Dermis microvascular lymphatic vessel endothelial cell (primary cell): Measurements from ENCODE around the gene CGNL1. TPM values are rescaled to one million over a fixed set of nuclear protein-coding genes. Genes with fewer than 3 reads are reported as not detected.
A peak's percentile ranks its signal among the peaks of the same experiment; 100 is the strongest.

Experiments
- DNase-seq, 2 donors: peaks; one replicate each; pipeline versions ENCODE4 v3.0.0 to v3.0.0-alpha.2; 2010; ENCODE audit warnings: low read depth in 2 of 2
- total RNA-seq: library from RNA; depleted of rRNA; stranded (reverse); fragments of >200 nt; gene quantifications from 2 replicates; pipeline ENCODE4 v1.2.1, GENCODE V29; 2014

CGNL1 gene
- total RNA-seq, 1 donor from 2014 or later: 25.7 TPM

GRCh38 chr15:57565311-57565710 lies 189.0 kb downstream of the CGNL1 start:
- peak; percentile 84 to 89 for DNase-seq

- DNase-seq: peak; percentile 96 to 98
These were observed 190.5 kb downstream of the CGNL1 start for GRCh38 chr15:57566834-57567233.

GRCh38 chr15:57567891-57568290 lies 191.6 kb downstream of the CGNL1 start:
- no peak for DNase-seq

DNA sequence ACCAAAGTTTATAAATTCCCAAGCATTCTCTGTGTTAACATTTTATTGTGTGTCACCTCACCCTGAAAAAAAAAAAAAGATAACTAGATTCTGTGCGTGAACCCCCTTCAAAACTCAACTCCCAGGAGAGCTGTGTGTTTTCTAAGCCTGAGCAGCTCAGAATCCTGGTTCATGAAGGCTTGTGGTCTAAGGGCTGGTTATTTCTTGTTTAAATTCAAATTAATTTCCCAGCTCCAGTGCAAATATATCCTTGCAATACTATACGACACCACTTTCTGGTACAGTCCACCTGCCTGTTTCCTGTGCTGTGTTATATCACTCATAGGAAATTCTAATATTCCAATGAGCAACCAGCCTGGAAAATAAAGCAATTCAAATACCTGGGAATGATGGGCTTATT lies 192.0 kb downstream of the CGNL1 start:
- DNase-seq: no peak

DNA sequence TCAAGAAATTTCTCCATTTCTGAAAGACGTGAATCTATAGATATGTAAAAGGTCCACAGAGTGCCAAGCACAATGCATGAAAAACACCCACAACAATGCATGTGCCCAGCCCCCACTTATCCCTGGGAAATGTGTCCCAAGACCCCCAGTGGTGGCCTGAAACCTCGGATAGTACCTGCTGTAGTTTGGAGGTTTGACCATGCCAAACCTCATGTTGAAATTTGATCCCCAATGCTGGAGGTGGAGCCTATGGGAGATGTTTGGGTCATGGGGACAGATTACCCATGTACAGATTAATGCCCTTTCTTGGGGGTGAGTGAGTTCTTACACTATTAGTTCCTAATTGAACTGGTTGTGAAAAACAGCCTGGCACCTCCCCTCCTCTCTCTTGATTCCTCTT lies 194.0 kb downstream of the CGNL1 start:
- DNase-seq: no peak

DNA sequence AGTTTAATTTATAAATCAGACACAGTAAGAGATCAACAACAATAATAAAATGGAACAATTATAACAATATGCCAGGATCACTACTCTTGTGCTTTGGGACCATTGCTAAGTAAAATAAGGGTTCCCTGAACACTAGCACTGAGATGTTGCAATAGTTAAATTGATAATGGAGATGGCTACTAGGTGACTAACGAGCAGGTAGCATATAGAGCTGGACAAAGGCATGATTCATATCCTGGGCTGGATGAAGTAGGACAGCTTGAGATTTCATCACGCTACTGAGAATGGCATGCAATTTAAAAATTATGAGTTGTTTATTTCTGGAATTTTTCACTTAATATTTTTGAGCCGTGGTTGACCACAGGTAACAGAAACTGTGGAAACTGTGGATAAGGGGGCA lies 194.7 kb downstream of the CGNL1 start:
- peak in 1 of 2 donors; percentile 75 for DNase-seq

DNA sequence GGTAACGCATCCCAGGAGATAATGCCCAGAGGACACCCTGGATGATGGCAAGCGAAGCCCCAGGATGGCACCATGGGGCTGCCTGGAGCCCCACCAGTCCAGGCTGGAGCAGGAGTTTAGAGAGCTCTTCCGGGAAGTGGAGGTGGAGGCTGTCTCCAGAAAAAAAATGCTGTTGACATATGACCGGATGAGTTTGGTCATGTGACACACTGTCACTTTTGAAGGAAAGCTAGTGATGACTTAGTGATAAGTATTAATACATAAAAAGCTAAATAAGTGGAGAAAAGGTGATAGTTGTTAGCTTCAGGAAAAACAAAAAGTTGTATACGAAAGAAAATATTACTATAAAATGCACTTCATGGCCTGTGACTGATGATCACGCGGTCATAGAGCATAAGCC lies 195.4 kb downstream of the CGNL1 start:
- DNase-seq: no peak

- DNase-seq: no peak
These were observed 196.2 kb downstream of the CGNL1 start for GRCh38 chr15:57572468-57572867.

DNA sequence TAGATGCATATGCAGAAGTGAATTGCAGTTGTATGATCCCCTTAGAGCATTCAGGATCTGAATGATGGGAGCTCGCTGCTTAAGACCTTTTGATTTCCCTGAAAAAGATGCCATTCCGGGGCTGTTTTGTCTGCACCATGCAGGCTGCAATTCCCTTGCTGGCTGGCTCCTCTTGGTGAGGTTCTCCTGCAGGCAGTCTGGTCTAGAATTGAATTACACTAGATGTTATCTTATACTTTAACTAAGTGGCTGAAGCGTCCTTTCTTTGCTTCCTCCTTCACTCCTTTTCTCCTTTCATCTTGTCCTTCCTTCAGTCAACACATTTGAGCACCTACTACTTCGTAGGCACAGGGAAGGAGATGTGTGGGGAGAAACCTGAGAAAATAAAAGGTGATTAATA lies 196.8 kb downstream of the CGNL1 start:
- no peak for DNase-seq

GRCh38 chr15:57575363-57575762 lies 199.1 kb downstream of the CGNL1 start:
- no peak for DNase-seq

- peak; percentile 60 to 94 for DNase-seq
These were observed 202.1 kb downstream of the CGNL1 start for GRCh38 chr15:57578288-57578900.

DNA sequence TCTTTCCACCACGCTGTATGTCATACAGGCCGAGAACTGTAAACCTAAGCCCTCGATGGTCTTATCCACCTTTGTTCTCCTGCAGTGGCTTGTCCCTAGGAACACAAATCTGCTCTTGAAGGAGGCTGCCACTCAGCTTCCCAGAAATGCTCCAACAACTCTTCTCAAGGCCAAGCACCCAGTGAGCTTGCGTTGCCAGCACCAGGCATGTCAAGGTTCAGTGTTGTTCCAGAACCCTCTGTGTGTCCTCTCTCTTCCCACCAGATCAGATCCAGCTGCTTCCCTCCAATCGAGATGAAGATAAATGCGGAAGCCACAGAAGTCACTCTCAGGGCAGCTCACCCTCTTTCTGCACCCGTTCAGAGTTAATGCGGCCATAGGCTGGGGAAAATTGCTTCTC lies 204.1 kb downstream of the CGNL1 start:
- DNase-seq: no peak

DNA sequence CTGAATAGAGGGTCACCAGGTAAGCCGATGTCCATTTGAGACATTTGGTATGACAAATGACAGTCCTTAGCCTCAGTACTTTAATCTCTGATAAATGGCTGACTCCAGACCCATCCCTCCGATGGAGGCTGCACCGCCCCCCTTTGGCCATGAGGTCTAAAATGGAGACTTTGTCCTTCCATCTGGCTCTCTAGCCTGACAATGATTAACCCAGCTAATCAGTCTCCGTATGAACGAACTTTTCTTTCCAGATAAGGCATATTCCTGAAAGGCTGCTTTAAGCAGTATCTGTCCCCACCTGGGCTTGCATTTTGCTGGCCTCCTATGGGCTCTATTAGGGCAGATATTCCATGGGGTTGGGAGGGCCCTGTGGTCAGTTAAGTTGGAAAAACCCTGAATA lies 204.6 kb downstream of the CGNL1 start:
- DNase-seq: no peak

DNA sequence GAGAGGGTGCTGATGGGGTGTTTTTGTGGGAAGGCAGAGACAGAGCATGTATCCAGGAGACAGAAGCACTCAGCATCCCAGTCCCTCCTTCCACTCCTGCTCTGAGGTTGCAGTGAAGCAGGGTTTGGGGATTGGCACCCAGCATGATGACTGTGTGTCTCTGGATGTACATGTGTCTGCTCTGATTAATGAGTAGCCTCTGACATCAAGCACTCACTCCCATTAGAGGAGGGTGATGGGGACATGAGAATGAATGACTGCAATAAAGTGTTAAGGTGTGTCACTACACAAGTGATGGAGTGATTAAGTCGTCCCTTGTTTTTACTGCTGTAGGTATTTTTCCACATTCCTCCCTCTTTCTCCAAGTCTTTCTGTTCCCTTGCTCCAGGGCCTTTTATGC lies 205.8 kb downstream of the CGNL1 start:
- no peak for DNase-seq

DNA sequence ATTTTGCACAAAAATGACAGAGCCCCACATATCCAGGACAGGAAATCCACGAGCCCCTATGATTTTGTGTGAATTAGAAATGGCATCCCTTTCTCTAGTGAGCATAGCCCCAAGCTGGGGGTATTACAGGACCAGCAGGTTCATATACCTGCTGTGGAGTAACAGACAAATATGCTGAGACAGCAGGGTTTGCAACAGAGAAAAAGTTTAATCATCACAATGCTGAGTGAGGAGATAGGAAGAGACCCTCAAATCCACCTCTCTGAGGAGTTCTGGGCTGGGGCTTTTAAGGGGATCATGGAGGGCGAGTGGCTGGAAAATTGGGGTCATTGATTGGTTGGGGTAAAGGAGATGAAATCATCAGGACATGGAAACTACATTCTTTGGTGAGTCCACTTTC lies 207.0 kb downstream of the CGNL1 start:
- DNase-seq: no peak

DNA sequence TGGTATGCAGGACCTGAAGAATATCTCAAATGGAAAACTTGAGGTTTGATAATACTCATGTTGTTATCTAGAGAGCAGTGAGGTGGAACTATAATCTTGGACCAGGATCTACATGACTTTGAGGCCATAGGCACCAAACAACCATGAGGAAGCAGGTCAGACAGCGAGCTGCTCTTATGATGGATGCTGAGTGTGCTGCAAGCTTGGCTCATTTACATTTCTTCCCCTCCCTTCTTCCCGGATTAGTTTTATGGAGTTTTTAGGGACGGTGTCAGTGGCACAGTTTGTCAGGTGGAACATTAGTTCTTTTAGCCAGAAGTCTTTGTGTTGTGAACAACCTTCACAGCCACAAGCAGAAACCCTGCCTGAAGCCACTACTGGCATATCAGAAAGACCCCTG lies 207.4 kb downstream of the CGNL1 start:
- no peak for DNase-seq

DNA sequence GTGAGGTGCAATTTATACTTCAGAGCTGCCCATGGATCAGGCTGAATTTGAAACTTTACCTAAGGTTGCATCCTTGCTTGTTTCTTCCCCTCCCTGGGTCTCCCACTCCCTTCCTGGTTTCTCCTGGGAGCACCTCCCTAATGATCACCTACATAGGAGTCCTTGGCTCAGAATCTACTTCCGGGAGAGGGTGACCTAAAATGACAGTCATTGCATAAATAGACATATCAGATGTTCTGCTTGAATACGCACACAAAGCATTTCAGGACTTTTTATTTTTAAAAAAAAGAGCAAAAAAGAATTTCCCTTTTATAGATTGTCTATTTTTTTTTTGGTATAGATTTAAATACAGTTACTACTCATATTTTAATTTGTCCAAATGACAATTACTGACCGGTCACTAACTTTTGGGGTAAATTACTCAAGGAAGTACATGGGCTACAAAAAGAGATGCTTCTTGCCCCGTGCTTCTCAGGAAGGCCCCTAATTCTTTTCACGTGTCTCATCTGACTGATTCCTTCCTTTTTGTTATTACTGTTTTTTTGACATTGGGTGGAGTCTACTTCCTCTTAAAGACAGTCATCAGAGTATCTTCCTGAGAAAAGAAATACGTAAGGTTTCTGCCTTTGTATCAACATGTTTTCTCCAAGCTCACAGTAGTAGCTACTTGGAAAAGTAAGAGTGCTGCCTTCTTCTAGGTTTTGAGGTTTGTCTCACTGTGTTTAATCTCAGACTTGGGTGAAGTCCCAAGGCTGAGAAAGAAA lies 210.5 kb downstream of the CGNL1 start:
- peak in 1 of 2 donors; percentile 46 for DNase-seq

GRCh38 chr15:57589281-57589680 lies 213.0 kb downstream of the CGNL1 start:
- no peak for DNase-seq

- no peak for DNase-seq
These were observed 213.4 kb downstream of the CGNL1 start for GRCh38 chr15:57589754-57590153.

GRCh38 chr15:57591237-57591821 lies 215.0 kb downstream of the CGNL1 start:
- no peak for DNase-seq

DNA sequence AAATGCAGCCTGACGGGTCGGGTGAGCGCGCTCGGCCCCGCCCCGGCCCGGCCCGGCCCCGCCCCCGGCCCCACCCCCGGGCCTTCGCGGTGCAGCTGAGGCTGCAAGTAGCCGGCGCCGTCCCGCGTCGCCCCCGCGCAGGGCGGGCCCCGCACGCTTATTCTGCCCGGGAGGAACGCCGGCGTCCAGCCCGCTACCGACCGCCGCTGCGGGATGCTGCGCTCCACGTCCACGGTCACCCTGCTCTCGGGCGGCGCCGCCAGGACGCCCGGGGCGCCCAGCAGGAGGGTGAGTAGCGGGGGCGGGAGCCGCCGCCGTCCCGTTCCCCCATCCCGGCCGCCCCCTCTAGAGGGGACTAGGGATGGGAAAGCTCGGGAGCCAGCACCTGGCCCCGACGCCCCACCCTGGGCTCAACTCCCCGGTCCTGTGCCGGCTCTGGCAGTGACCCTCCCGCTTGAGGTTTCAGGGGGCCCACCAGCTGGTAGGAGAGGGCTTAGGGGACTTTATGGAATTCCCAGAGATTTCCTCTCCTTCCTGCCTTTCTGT lies 215.6 kb downstream of the CGNL1 start, which contains the start of gene MYZAP:
MYZAP (plus strand) TSS at position 83 of the 546 bp plus-strand sequence; CDS start at position 214, 131 bp downstream.
- DNase-seq: peak in 1 of 2 donors; percentile 62

GRCh38 chr15:57592426-57592825 lies 216.1 kb downstream of the CGNL1 start:
- DNase-seq: no peak
